Right atrium auricular region (tissue), 2 donors: ENCODE data around the gene CFAP69. TPM values are rescaled to one million over a fixed set of nuclear protein-coding genes. Genes with fewer than 3 reads are reported as not detected.

Experiments used
- DNase-seq: peaks from one replicate; pipeline ENCODE4 v3.0.0-alpha.2; 2019; ENCODE audit warnings: low spot score
- H3K27ac ChIP-seq, 2 donors: fragments of 200-600 bp; sonication (generic); 1 replicate in 1 of 2; 2 replicates in 1 of 2; pipeline ENCODE4 v1.5.1; 2016 to 2019
- H3K27me3 ChIP-seq, 2 donors: fragments of 200-600 bp; sonication (generic); one replicate each; pipeline versions ENCODE4 v1.5.1 to v1.6.0; 2017 to 2019
- H3K36me3 ChIP-seq: fragments of 200-600 bp; sonication (generic); one replicate; pipeline ENCODE4 v1.5.1; 2016
- H3K4me1 ChIP-seq, 2 donors: fragments of 200-600 bp; sonication (generic); one replicate each; pipeline versions ENCODE4 v1.5.1 to v1.6.0; 2017 to 2019
- H3K4me3 ChIP-seq, 2 donors: fragments of 200-600 bp; sonication (generic); 1 replicate in 1 of 2; 2 replicates in 1 of 2; pipeline ENCODE4 v1.5.1; 2017 to 2019; ENCODE audit warnings: mild to moderate bottlenecking in 1 of 2, moderate library complexity in 1 of 2
- H3K9me3 ChIP-seq, 2 donors: fragments of 200-600 bp; sonication (generic); one replicate each; pipeline ENCODE4 v1.5.1; 2019
- CTCF ChIP-seq, 2 donors: fragments of 200-600 bp; sonication (generic); IDR thresholded peaks; one replicate each; pipeline ENCODE4 v1.5.1; 2019; ENCODE audit warnings: antibody characterized with exemption in 2 of 2
- total RNA-seq, 2 donors: library from RNA; depleted of rRNA; stranded (reverse); fragments of >200 nt; gene quantifications; one replicate each; pipeline ENCODE4 v1.1.0, GENCODE V29; 2016

CFAP69 gene
- total RNA-seq, 2 donors from 2014 or later: 1.2 to 3.7 TPM

- Histone ChIP-seq H3K27me3 (no peaks in the 10 kb centered on the region), H3K36me3 (peaks cover 5% of the 10 kb centered on the region)
Observed at GRCh38 chr7:90232430-90232829, 12.5 kb upstream of the CFAP69 start.

GRCh38 chr7:90233569-90233968, 11.4 kb upstream of the CFAP69 start:
- no peaks in the 10 kb centered on the region for H3K9me3 ChIP-seq
- no peak for DNase-seq
- H3K27me3 ChIP-seq: no peaks in the 10 kb centered on the region
- H3K4me3 ChIP-seq: no peak overlapping the region
- TF ChIP-seq CTCF (IDR thresholded peaks at IDR 0.05): no peak
- no peaks in the 10 kb centered on the region for H3K4me1 ChIP-seq
- H3K27ac ChIP-seq: no peak overlapping the region
- no peaks in the 10 kb centered on the region for H3K36me3 ChIP-seq

More at GRCh38 chr7:90232430-90232829, 12.5 kb upstream of the CFAP69 start:
- no peak for DNase-seq
- H3K4me1 ChIP-seq: no peaks in the 10 kb centered on the region
- TF ChIP-seq CTCF (IDR thresholded peaks at IDR 0.05): no peak
- H3K9me3 ChIP-seq: no peaks in the 10 kb centered on the region
- no peak overlapping the region for H3K4me3 ChIP-seq
- H3K27ac ChIP-seq: no peak overlapping the region

- H3K4me1 ChIP-seq: no peaks in the 10 kb centered on the region
- H3K4me3 ChIP-seq: no peak overlapping the region
- no peak for DNase-seq
- H3K9me3 ChIP-seq: no peaks in the 10 kb centered on the region
- TF ChIP-seq CTCF (IDR thresholded peaks at IDR 0.05): no peak
- H3K27ac ChIP-seq: no peak overlapping the region
- no peaks in the 10 kb centered on the region for H3K27me3 ChIP-seq
- H3K36me3 ChIP-seq: no peaks in the 10 kb centered on the region
Observed at GRCh38 chr7:90236721-90237289, 8.2 kb upstream of the CFAP69 start.

GRCh38 chr7:90238022-90238421, 7.0 kb upstream of the CFAP69 start:
- Histone ChIP-seq H3K9me3 (no peaks in the 10 kb centered on the region), H3K4me1 (no peaks in the 10 kb centered on the region), H3K4me3 (no peak overlapping the region), H3K27ac (no peak overlapping the region), H3K36me3 (no peaks in the 10 kb centered on the region), H3K27me3 (no peaks in the 10 kb centered on the region)
- DNase-seq: no peak
- TF ChIP-seq CTCF (IDR thresholded peaks at IDR 0.05): no peak

GRCh38 chr7:90238583-90238982, 6.4 kb upstream of the CFAP69 start:
- no peak for DNase-seq
- no peaks in the 10 kb centered on the region for H3K27me3 ChIP-seq
- H3K36me3 ChIP-seq: no peaks in the 10 kb centered on the region
- H3K4me3 ChIP-seq: no peak overlapping the region
- no peak overlapping the region for H3K27ac ChIP-seq
- no peak for TF ChIP-seq CTCF (IDR thresholded peaks at IDR 0.05)
- H3K4me1 ChIP-seq: no peaks in the 10 kb centered on the region
- no peaks in the 10 kb centered on the region for H3K9me3 ChIP-seq

- no peak for DNase-seq
- Histone ChIP-seq H3K27ac (no peak overlapping the region), H3K36me3 (no peaks in the 10 kb centered on the region), H3K27me3 (no peaks in the 10 kb centered on the region), H3K4me1 (peaks cover 0 to 1% of the 10 kb centered on the region in 2 donors), H3K4me3 (no peak overlapping the region), H3K9me3 (no peaks in the 10 kb centered on the region)
- TF ChIP-seq CTCF (IDR thresholded peaks at IDR 0.05): no peak
Observed at GRCh38 chr7:90239050-90239449, 5.9 kb upstream of the CFAP69 start.
